Stimulated activated CD8-positive, alpha-beta memory T cell treated with anti-CD3 and anti-CD28 coated beads, Interleukin-7, amount 100 ng/mL, for 48 hours (primary cell): Measurements from ENCODE around the gene GNAT2.

Source experiments
- DNase-seq, 2 donors: peaks; one replicate each; pipeline ENCODE4 v3.0.0-alpha.2; 2020; ENCODE audit warnings: low read depth in 1 of 2; ENCODE audit errors: extremely low read depth in 1 of 2

GNAT2 gene

DNA sequence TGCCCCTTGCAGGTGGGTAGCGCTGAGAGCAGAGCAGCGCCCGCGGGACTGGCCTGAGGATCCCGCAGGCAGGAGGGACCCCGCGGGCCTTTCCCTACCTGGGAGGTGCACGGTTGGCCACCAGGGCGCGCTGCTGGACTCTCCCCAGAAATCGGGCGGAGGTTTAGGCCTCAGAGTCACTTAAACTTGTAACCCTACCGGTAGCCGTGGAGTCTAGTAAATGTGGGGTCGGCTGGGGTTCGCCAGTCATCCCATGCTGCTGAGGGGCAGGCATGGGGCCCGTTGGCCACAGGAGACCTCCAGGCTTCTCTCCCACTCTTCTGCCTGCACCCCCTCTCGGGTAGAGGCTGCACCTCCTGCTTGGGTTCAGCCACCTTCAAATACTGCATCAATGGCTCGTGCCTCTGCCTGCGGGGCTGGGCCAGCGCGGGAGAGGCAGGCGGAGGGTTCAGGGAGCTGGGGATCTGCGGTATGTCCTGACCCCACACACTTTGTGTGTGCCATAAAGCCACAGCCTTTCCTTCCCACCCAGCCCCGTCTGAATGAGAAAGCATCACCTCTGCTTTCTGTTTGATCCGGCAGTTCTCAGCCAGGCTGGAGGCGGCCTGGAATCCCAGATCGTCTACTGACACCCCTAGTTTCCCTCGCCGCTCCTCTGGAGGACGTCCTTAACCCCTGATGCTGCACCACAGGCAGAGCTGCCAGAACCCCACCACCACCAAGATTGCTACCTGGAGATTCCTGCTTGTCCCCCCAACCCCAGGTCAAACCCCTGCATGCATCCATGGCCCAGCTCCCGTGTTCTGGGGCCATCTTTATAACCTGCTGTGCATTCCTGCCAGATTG, 24.2 kb upstream of the GNAT2 start:
- DNase-seq: peak; percentile 71 to 77

DNA sequence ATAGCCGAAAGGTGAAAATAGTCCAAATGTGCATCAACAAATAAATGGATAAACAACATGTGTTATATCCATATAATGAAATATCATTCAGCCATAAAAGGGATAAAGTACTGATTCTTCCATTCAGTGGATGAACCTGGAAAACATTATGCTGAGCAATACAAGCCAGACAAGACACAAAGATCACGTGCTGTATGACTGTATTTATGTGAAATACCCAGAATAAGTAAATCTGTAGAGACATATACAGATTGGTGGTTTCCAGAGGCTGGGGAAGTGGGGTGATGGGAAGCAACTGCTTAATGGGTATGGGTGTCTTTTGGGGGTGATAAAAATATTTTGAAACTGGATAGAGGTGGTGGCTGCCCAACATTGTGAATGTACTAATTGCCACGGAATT, 23.2 kb upstream of the GNAT2 start:
- DNase-seq: no peak

DNA sequence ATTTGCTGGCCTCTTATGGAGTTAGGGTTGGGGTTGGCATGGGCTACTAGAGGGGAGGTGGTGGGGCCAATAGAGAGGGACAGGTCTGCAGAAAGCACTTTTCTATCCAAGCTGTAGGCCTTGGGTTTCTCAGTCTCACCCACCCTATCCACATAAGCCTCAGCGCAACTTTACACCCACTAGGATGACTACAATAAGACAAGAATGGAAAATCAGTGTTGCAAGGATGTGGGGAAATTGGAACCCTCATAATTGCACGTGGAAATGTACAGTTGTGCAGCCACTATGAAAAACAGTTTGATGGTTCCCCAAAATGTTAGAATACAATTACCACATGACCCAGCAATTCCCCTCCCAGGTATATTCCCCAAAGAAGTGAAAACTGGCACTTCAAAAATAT, 22.4 kb upstream of the GNAT2 start:
- no peak for DNase-seq

DNA sequence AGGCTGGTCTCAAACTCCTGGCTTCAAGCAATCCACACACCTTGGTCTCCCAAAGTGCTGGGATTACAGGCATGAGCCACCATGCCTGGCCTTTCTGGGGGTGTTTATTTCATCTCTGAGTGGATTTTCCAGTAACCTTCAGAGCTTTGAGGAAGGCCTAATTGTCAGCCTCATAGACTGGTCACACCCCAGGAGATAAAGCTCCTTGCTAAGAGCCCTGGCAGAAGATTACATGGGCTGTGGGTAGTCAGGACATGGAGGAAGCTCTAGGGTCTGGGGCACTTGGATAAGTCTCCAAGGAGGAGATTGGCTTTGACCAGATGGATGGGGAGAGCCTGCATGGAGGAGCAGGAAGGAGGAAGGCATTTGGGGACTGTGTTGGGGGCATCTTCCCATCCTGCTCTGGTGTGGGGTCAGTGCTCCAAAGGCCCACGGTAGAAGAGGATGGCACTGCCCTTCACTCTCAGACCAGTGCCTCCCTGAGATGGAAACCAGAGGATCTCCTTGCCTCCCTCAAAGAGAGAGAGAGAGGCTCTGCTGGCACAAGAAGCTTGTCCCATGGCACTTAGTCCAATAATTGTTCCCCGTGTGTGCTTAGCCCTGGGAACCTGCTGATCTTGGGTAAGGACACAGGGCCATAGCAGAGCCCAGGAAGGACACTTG, 21.8 kb upstream of the GNAT2 start:
- no peak for DNase-seq

DNA sequence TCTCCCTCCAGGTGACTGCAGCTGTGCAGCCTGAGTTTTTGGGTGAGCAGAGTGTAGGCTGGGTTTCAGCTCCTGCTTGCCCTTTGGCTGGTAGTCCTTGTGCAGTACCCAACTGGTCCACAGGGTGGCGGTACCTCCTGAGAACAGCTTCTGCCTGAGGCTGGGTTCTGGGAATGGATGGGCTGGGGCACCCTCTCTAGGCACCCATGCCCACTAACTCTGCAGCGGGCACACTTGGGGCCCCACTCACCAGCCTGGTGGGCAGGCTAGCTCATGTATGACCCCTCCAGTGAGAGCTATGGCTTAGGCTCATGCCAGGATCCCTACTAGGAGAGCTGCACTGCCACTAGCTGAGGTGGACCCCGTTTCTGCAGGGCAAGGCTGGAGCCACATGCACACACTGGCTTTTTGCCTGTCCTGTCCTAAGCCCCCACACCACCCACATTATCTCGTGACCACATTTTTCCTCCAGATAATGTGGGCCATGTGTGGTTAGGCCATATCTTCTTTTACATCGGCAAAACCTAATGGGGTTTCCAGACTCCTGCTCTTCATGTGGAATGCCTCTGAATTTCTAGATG, 21.0 kb upstream of the GNAT2 start:
- peak; percentile 59 to 81 for DNase-seq

DNA sequence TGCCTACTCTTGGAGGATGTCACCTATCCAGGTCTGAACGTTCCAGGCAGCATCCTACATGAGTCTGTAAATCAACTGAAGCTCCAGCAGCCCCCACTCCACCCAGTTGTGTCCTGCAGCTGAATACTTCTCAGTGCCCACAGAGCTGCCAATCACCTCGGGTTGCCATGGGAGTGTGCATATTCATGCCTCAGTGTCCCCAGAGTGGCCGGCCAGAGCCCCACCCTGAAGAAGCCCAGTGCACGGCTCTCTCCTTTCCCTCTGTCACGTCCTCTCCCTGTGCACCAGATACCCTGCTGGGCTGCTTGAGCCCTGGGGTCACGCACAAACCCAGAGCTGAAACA, 20.4 kb upstream of the GNAT2 start:
- no peak for DNase-seq

DNA sequence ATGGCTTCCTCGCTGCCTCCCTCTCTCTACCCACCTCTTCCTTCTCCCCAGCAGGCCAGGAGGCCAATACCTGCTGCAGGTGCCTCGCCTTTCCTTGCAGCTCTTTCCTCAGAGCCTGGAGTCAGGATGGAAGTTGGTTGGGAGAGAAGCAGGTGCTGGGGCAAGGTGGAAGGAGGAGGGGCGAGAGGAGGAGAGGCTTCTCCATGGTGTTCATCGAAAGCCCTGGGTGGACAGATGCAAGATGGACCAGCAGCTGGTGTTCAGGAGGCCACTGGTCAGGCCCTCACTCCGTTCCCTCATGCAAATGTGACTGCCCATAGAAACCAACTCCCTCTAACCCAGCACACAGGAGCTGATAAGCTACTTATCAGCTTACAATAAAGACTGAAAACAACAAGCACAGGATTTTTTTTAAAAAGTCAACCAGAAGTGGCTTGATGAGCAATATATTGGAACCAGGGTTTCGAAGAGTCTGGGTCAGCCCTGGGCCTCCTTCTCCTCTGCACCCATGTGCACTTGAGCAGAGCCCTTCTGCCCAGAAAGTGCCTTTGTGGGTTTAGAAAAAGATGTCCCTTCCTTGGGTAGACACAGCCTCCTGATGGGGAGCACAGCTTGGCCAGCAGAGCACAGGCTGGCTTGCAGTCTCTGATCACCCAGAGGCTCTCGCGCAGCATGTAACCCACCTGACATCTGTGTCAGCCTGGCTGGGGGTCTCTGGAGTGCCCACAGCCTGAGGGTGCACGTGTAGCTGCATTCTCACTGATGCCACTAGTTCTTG, 19.8 kb upstream of the GNAT2 start:
- DNase-seq: no peak

DNA sequence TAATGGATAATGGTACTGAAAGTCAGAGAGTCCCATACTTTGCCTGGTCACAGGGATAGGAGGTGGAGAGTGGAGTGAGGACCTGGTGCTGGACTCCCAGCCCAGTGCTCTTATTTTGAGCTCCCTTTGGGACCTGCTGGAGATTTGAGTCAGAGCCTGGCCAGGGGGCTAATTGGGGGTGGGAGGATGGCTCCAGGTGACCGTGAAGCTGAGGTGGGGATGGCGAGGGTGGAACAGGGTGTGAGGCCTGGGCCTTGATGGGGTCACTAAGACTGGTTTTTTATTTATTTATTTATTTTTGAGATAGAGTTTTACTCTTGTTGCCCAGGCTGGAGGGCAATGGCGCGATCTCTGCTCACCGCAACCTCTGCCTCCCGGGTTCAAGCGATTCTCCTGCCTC, 18.0 kb upstream of the GNAT2 start:
- DNase-seq: no peak

DNA sequence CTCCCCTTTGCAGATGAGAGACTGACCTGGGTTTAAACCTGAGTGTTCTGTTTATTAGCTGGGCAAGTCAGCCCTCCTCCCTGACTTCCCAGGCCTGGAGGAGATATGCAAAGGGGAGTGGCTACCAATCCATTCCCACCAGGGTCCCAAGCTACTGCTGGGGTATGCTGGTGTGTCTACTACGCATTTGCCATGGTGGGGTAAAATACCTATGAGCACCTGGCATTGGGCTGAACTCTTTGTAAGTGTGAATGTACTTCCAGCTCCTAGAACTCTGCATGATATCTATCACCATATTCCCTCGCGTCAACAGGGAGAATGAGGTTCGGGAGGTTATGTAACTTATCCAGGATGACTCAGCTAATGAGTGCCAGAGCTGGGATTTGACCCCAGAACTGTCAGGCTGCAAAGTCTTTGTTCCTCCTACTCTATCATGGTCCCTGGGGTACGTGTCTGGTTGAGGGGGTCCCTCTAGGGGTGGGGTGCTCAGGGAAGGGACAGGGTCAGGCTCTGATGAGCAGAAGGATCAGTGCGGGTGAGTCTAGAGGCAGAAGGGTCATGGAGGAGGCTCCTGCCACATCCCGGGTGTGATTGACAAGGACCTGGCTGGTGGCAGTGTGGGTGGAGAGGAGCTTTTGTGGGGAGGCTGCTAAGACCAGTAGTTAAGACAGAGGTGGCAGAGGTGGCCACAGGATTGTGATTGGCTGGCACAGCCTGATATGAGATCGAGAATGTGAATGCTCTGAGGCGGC, 17.0 kb upstream of the GNAT2 start:
- no peak for DNase-seq

DNA sequence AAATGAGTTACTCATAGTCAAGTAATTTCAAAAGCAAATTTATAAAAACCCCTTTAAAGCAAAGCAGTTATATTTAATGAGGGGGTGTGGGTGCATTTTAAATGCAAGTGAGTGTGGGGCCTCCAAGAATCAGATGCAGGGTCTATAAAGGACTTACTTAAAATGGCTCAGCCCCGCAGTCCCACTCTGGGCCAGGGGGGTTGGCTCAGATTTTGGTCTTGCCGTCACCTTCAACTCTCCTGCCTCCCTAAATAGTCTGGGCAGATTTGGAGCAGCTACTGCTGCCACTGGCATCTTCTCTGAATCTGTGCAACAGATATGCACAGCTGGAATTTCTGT, 16.4 kb upstream of the GNAT2 start:
- no peak for DNase-seq

DNA sequence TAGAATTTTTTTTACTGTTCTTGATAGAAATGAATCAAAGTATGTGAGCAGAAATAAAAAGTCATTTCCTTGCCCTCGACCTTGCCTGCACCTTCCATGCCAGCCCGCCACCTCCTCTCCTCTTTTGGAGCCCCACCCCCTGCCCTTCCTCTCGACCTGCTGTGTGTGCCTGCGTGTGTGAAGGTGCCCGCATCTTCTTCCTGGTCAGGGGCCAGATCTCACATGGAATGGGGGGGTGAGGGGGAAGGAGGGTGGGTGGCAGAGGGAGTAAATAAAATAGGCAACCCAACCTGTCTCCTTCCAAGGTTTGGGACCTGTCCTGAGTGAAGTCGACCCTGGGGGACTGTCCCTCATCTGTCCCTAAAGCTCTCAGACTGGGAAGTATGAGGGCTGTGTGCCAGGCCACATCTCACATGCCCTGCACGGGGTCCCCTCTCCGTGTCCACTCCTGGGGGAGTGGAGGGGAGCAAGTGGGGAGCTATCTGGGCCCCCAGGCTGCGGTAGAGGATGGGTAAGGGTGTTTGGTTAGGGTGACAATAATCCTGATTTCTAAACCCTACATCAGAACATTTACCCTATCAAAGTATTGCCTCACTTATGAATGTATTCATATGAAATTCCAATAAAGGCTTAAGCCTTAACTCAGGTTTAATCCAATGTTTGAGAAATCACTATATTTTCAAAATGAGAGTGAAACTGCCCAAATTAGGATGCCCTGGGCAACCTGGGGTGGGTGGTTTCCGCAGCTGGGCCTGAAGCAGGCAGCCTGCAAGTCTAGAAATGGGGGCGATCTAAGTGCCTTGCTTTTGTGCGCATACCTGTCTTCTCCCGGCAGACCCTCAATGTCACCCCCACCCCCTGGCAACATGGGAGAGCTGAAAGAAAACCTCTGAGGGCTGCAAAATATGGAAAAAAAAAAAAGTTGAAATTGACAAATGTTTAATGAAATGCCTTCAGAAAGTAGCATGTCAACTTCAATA, 15.6 kb upstream of the GNAT2 start:
- no peak for DNase-seq

DNA sequence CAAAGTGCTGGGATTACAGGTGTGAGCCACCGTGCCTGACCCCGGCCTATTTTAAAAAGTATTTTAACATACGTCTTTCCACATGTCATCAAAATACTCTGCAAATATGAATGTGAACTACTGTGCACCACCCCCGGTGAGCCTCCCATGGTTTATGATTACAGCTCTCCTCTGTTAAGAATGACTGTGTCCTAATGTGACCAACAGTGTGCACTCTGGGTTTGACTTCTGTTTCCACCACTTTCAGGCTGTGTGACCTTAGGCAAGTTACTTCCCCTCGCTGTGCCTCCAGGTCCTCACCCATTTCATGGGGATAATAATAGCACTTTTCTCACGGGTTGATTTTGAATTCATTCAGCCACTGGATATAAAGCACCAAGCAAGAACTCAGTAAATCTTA, 14.9 kb upstream of the GNAT2 start:
- no peak for DNase-seq

DNA sequence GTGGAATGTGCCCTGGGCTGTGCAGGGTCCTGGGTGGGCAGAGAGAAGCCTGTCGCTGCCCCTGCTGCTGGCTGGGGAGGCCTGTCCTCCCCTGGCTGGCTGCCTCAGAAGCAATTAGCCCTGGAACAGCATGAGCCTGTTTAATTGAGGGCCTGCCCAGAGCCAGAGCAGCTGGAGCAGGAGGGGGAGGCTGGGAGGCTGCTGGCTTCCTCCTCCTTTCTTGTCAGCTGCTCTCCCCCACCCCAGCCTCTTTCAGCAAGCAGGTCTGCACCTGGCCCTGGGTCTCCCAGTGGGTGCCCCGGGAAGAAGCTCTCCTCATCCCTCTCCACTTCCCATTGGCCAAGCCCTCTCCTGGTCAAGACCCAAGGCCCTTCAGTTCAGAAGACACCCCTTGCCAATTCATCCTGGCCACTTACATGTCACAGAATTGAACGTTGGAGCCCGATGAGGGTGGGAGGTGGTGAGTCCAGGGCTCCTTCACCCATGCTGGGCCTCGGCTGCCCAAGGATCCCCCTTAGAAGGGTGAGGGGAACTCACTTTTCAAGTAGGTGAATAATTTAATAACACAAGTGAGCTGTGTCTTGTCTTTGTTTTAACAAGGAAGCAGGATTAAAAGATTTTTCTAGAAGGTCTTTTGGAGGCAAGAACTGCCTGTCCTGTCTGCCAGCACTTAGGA, 13.4 kb upstream of the GNAT2 start:
- DNase-seq: no peak

DNA sequence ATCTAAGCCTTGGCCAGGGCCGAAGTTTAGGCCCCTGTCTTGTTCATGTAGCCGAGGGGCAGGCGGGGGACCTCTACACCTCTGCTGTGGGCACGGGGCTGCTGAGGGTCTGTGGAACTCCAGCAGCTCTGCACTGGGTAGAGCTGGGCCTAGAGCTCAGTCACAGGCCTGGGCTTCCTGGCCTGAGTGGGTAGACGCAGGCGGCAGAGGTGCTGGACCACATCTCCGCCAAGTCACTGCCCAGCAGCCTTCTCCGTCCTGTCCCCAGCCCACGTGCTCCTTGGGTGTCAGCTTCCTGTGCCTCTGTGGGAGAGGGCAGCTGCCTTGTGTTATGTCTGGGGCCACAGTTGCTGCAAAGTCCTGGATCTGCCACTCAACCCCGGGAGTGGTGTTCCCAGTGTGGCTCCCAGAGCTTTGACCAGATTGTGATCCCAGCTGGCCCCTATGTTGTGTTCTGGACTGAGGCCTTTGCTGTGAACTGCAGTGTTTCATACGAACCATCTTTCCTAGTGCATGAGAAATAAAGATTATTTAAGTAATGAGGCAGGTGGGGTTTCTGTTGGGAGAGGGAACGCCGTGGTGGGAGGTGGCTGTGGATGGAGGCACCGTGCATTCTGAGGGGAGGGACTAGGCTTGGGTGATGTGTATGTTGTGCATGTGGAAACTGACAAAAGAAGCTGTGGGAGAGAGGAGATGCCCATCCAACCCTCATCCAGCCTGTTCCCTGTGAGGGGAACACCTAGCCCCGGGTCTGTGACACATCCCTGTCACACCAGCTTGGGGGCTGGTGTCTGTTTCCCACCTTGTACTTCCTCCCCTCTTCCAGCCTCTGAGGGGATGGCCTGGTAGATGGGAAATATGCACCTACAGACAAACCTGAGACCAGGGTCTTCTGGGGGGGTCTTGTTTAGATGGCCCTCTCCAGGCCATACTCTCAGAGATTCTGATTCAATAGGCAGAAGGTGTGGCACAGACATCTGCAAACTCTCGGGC, 12.4 kb upstream of the GNAT2 start:
- no peak for DNase-seq

DNA sequence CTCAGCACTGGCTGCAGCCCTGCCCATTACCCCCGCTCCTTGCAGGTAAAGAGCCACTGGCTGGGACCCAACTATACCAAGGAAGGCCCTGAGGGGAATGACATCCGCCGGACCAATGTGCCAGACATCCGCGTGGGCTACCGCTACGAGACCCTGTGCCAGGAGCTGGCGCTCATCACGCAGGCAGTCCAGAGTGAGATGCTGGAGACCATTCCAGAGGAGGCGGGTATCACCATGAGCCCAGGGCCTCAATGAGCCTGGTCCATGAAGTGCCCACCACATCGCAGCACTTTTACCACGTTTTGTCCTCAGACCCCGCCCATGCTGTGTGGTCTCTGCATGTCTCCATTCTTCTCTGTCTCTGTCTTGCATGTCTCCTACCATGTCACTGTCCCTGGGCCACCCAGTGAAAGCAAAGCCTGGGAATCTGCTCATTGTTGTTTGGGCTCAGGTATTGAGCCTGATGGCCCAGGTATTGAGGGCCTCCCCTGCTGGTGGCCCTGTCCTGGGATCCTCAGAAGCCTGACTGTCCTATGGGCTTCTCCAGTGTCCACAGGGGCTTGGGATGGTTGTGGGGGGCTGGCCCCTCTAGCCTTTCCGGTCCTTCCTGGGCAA, 11.6 kb upstream of the GNAT2 start:
- no peak for DNase-seq

DNA sequence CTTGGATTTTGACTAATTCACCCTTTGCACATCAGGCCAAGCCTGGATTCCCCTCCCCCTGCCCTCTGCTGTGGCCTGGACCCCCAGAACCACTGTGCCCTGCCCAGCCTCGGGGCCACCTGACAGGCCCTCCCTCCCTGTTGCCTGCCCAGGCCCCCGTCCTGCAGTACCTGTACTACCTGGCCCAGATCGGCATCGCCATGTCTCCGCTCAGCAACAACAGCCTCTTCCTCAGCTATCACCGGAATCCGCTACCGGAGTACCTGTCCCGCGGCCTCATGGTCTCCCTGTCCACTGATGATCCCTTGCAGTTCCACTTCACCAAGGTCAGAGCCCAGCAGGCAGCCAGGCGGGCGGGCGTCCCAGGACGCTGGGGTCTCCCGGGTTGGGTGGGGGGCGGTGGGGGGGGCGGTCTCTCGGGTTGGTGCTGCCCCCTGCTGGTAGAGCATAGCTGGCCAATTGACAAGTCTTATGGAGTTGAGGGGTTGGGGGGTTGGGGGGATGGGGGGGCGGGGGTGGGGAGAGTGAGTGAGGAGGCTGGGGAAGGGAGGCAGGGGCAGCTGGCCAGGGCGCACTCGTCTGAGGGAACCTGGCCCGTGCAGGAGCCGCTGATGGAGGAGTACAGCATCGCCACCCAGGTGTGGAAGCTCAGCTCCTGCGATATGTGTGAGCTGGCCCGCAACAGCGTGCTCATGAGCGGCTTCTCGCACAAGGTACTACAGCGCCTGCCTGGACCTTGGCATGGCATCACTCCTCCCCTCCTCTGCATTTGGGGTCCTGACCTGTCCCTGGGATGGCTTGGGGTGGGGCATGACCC, 10.9 kb upstream of the GNAT2 start:
- DNase-seq: no peak
